ENCODE measurements around the gene RMP24.

The RMP24 gene

DNA sequence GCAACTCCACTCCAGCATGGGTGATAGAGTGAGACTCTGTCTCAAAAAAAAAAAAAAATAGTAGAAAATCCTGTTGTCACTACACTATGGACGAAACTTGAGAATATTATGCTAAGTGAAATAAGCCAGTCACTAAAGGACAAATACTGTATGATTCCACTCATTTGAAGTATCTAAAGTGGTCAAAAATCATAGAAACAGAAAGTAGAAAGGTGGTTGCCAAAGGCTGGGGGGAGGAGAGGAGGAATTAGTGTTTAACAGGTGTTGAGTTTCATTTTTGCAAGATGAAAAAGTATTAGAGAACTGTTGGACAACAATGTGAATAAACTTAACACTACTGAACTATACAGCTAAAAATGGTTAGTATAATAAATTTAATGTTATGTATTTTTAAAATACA is 18.8 kb upstream of the RMP24 start:
- Histone ChIP-seq H2AFZ (ENCODE audit: low read length) (no peak overlapping the region), H3K27ac (ENCODE audit: low read length) (peak overlapping the region; percentile 36; the same call in 1 of the 2 replicates), H3K9ac (ENCODE audit: low read length) (no peak overlapping the region), H3F3A (ENCODE audit: insufficient read depth, low read length) (peaks cover 10% of the 10 kb centered on the region), H3K36me3 (replicated peaks; ENCODE audit: insufficient read depth, low read length) (no peaks in the 10 kb centered on the region), H3K4me1 (ENCODE audit: low read length) (no peaks in the 10 kb centered on the region), H4K20me1 (ENCODE audit: insufficient read depth, low read length) (no peaks in the 10 kb centered on the region), H3K4me3 (ENCODE audit: low read length) (0 out of 2 replicates have a peak overlapping the region, but pooled peaks have one; percentile 14), H3K27me3 (replicated peaks; ENCODE audit: insufficient read depth, low read length) (no peaks in the 10 kb centered on the region), H3K4me2 (ENCODE audit: low read depth, low read length) (peak overlapping the region; percentile 45; the same call in 1 of the 2 replicates), H3K79me2 (ENCODE audit: low read length) (no peaks in the 10 kb centered on the region), H3K9me2 (replicated peaks; ENCODE audit: insufficient read depth, low read length) (no peaks in the 10 kb centered on the region), H3K9me3 (replicated peaks; ENCODE audit: insufficient read depth, low read length) (no peaks in the 10 kb centered on the region)
- TF ChIP-seq EZH2phosphoT487 (IDR thresholded peaks at IDR 0.05; ENCODE audit: low read length), result no peak
- no peak for TF ChIP-seq EZH2 (optimal IDR thresholded peaks at IDR 0.05; ENCODE audit: low read depth, low read length)
- TF ChIP-seq, protein P1, sequence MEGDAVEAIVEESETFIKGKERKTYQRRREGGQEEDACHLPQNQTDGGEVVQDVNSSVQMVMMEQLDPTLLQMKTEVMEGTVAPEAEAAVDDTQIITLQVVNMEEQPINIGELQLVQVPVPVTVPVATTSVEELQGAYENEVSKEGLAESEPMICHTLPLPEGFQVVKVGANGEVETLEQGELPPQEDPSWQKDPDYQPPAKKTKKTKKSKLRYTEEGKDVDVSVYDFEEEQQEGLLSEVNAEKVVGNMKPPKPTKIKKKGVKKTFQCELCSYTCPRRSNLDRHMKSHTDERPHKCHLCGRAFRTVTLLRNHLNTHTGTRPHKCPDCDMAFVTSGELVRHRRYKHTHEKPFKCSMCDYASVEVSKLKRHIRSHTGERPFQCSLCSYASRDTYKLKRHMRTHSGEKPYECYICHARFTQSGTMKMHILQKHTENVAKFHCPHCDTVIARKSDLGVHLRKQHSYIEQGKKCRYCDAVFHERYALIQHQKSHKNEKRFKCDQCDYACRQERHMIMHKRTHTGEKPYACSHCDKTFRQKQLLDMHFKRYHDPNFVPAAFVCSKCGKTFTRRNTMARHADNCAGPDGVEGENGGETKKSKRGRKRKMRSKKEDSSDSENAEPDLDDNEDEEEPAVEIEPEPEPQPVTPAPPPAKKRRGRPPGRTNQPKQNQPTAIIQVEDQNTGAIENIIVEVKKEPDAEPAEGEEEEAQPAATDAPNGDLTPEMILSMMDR (IDR thresholded peaks at IDR 0.05; ENCODE audit: low read length), result no peak
- DNase-seq, result peak; percentile 85

DNA sequence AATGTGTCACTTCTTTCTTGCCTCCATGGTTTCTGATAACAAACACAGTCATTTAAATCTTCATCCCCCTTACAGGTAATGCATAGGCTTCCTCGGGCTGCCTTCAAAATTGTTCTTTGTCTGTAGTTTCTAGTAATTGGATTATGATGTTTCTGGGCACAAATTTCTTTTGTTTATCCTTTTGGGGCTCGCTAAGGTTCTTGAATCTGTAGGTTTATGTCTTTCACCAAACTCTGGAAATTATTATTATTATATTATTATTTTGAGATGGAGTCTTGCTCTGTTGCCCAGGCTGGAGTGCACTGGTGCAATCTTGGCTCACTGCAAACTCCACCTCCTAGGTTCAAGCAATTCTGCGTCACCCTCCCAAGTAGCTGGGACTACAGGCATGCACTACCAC is 16.3 kb upstream of the RMP24 start:
- Histone ChIP-seq H3K4me1 (ENCODE audit: low read length) (no peaks in the 10 kb centered on the region), H3K4me3 (ENCODE audit: low read length) (no peak overlapping the region), H3F3A (ENCODE audit: insufficient read depth, low read length) (peaks cover 10% of the 10 kb centered on the region), H3K9me3 (replicated peaks; ENCODE audit: insufficient read depth, low read length) (no peaks in the 10 kb centered on the region), H3K4me2 (ENCODE audit: low read depth, low read length) (no peak overlapping the region), H3K9ac (ENCODE audit: low read length) (no peak overlapping the region), H4K20me1 (ENCODE audit: insufficient read depth, low read length) (no peaks in the 10 kb centered on the region), H3K9me2 (replicated peaks; ENCODE audit: insufficient read depth, low read length) (no peaks in the 10 kb centered on the region), H3K27ac (ENCODE audit: low read length) (no peak overlapping the region), H2AFZ (ENCODE audit: low read length) (no peak overlapping the region), H3K79me2 (ENCODE audit: low read length) (no peaks in the 10 kb centered on the region), H3K27me3 (replicated peaks; ENCODE audit: insufficient read depth, low read length) (no peaks in the 10 kb centered on the region), H3K36me3 (replicated peaks; ENCODE audit: insufficient read depth, low read length) (no peaks in the 10 kb centered on the region)
- TF ChIP-seq EZH2phosphoT487 (IDR thresholded peaks at IDR 0.05; ENCODE audit: low read length) (no peak), EZH2 (optimal IDR thresholded peaks at IDR 0.05; ENCODE audit: low read depth, low read length) (no peak)
- TF ChIP-seq, protein P1 (IDR thresholded peaks at IDR 0.05; ENCODE audit: low read length), result no peak
- DNase-seq, result no peak

DNA sequence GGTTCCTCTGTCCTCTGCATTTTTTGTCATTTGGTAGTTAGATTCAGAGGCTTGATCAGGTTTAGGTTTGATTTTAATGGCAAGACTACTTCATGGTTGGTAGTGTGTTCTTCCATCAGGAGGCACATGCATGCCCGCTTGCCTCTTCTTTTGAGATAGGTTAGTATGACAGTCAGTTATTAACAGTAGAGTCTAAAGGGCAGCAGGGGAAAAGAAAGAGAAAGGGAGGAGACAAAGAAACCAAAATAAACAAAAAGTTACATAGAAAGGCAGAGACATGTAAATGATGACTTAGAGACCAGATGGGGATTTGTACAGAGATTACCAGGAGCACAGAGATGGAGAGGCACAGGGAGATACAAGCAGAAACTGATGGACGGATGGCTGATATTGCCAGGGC is 10.2 kb upstream of the RMP24 start:
- Histone ChIP-seq H3K4me1 (ENCODE audit: low read length) (no peaks in the 10 kb centered on the region), H3K4me3 (ENCODE audit: low read length) (no peak overlapping the region), H3K27ac (ENCODE audit: low read length) (no peak overlapping the region), H3K36me3 (replicated peaks; ENCODE audit: insufficient read depth, low read length) (no peaks in the 10 kb centered on the region), H3K9me3 (replicated peaks; ENCODE audit: insufficient read depth, low read length) (no peaks in the 10 kb centered on the region), H3K4me2 (ENCODE audit: low read depth, low read length) (no peak overlapping the region), H3K9me2 (replicated peaks; ENCODE audit: insufficient read depth, low read length) (no peaks in the 10 kb centered on the region), H3K27me3 (replicated peaks; ENCODE audit: insufficient read depth, low read length) (no peaks in the 10 kb centered on the region), H3F3A (ENCODE audit: insufficient read depth, low read length) (no peaks in the 10 kb centered on the region), H4K20me1 (ENCODE audit: insufficient read depth, low read length) (no peaks in the 10 kb centered on the region), H3K79me2 (ENCODE audit: low read length) (no peaks in the 10 kb centered on the region), H2AFZ (ENCODE audit: low read length) (no peak overlapping the region), H3K9ac (ENCODE audit: low read length) (no peak overlapping the region)
- DNase-seq, result no peak
- TF ChIP-seq EZH2 (optimal IDR thresholded peaks at IDR 0.05; ENCODE audit: low read depth, low read length) (no peak), EZH2phosphoT487 (IDR thresholded peaks at IDR 0.05; ENCODE audit: low read length) (no peak)
- TF ChIP-seq, protein P1 (IDR thresholded peaks at IDR 0.05; ENCODE audit: low read length), result no peak
